Thyroid gland (tissue), 4 donors: ENCODE results near the gene SYPL2.

Source experiments
- CTCF ChIP-seq, 6 experiments: fragments of 200-600 bp in 3 of 6; fragments of 450-650 bp in 3 of 6; sonication (generic) in 3 of 6; IDR thresholded peaks; one replicate each; pipeline ENCODE4 v1.5.1; 2016 to 2019; ENCODE audit warnings: antibody characterized with exemption in 6 of 6, mild to moderate bottlenecking in 2 of 6, inconsistent platforms in 1 of 6, moderate library complexity in 1 of 6
- POLR2A ChIP-seq, 2 donors: fragments of 450-650 bp; IDR thresholded peaks; one replicate each; pipeline ENCODE4 v1.6.1; 2017; ENCODE audit warnings: antibody characterized with exemption in 2 of 2, mild to moderate bottlenecking in 2 of 2, moderate library complexity in 1 of 2

GRCh38 chr1:109427171-109427467 is 39.2 kb upstream of the SYPL2 start:
- TF ChIP-seq CTCF (IDR thresholded peaks at IDR 0.05) (no peak), POLR2A (IDR thresholded peaks at IDR 0.05) (no peak)
